Non-pigmented ciliary epithelial cell (primary cell): ENCODE measurements around the gene FSTL4.
"Not testable (repeated sequence)": the region's sequence is repeated elsewhere in the genome, so short reads cannot be mapped to it uniquely, and the experiment has no call there.

ENCODE experiments used
- DNase-seq: peaks from one replicate; pipeline ENCODE4 v3.0.0-alpha.2; 2010; ENCODE audit warnings: low read depth

FSTL4 gene

GRCh38 chr5:133456933-133457402 lies 155.4 kb downstream of the FSTL4 start:
- DNase-seq, result no peak

DNA sequence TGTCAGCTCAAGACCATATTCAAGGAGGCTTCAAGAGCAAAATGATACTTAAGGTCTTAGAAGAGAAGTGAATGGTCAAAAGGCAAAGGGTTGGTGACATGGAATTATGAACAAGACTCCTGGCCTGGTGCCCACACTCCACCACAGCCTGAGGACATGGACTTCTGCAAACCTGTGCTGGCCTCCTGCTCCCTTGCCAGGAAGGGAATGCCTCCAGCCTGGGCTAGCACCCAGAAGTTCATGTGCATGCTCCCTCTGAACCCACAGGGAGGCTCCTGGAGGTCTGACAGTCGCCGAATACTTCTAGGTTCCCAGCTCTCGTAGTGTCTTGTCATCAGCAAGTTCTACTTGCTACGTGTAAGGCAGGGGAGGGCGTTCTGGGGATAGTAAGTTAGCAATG lies 156.7 kb downstream of the FSTL4 start:
- no peak for DNase-seq

- DNase-seq, result no peak
These were observed 157.9 kb downstream of the FSTL4 start for GRCh38 chr5:133454442-133454841.

- DNase-seq, result no peak
These were observed 158.5 kb downstream of the FSTL4 start for GRCh38 chr5:133453831-133454230.

DNA sequence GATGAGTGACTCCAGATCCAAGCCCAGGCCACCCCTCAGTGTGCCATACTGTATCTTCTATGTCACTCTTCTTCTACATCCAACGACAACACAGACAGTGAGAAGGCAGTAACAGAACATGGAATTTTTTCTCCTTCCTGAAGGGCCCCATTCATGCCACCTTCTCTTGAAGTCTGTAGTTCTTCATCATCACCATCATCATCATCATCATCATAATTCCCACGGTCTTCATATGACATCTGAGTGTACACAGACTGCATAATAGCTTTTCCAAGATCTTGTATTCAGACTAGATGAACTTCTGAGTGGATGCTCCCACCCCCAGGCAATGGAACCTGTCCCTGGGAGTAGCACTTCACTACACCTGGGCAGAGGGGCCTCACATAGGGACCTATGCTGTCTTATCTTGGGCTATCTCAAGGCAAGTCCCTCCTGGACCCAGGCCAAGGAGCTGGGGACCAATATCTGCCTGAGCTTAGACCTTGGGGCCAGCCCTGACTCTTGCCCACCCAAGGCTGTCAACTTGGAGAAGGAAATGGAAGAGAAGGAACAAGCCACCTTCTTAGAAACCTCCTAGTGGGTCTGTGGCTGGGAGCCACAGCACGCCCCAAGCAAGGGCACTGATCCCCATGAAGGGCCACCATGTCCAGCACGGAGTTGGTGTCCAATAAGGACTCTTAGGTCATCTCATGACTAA lies 159.1 kb downstream of the FSTL4 start:
- DNase-seq, result no peak

GRCh38 chr5:133451926-133452325 lies 160.4 kb downstream of the FSTL4 start:
- no peak for DNase-seq

GRCh38 chr5:133450286-133450685 lies 162.1 kb downstream of the FSTL4 start:
- DNase-seq, result no peak

GRCh38 chr5:133449181-133449580 lies 163.2 kb downstream of the FSTL4 start:
- no peak for DNase-seq

DNA sequence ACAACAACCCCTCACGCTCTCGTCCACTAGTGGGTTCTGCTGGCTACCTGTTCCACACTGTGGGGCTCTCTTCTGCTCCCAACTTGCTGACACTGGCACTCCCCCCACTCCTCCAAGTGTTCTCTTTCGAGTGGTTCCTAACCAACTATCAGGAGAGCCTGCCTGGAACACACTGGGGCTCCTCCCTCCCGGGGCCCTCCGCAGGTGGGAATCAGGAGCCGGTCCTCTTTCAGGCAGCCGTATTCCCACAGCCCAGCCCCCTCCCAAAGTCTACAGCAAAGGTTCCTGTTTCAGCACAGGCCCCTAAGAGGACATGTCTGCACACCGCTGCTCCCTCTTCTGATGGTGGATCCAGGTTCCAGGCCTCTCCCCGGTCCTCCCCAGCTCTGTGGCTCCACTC lies 165.9 kb downstream of the FSTL4 start:
- DNase-seq, result no peak

DNA sequence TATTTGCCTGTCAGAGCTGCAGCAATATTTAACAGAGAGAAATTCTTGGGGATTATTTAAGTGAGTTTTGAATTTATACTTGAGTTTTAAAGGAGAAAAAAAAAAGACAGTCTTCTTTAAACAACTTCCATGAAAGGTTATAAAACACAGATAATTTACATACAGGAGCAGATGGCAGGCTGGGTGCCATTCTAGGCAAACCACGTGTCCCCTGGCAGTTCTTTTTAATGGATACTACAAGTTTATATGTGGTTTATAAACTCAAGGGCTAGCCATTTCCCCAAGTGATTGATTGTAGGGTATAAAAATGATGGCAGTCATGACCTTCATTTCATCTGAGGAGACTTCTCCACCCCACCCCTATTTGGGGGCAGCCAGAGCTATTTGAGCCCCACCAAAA lies 166.6 kb downstream of the FSTL4 start:
- no peak for DNase-seq

- DNase-seq, result not testable (repeated sequence)
These were observed 167.1 kb downstream of the FSTL4 start for GRCh38 chr5:133445204-133445603.

DNA sequence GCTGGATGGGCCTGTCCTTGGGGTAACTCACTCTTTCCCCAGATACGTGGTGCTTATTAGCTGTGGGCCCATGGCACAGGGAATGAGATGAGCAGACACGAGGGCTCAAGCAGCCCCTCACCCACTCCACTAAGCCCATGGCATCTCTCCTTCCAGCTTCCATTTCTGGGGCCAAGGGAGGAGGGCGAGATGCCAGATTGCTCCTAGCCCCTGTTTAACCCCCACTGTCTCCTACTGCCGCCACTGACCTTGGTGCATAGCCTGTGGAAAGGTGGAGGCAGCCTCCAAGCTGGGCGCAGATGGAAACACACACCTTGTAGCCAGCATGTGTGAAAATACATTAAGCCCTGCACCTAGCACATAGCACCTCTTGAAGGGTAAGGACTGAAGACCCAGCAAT lies 167.6 kb downstream of the FSTL4 start:
- no peak for DNase-seq

- no peak for DNase-seq
These were observed 171.1 kb downstream of the FSTL4 start for GRCh38 chr5:133441166-133441815.

DNA sequence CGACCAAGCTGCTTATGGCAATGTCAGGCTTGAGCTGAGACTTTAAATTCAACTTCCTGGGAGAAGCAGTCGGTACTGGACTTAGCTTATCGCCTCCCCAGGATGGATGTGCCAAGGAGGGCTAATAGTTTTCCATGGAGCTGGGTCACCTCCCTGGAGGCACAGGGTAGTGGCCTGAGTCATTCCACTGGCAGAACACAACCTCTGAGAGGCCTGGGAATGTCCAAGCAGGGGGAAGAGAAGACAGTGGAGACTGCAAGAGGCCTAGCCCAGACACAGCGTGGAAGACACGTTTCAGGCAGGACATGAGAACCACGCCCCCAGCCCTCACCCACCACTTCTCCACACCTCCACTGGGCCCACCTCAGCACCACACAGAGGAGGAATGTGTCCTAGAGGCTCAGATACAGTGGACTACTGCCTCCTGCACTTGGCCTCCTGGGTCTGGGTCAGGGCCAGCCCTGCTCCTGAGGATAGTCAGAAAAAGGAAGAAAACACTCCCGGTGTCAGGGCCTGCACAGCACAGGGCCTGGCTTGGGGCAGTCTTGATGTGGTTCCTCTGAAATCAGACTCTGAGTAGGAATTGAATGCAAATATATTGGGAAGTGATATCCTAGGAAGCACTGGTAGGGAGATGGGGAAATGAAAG lies 171.8 kb downstream of the FSTL4 start:
- no peak for DNase-seq

DNA sequence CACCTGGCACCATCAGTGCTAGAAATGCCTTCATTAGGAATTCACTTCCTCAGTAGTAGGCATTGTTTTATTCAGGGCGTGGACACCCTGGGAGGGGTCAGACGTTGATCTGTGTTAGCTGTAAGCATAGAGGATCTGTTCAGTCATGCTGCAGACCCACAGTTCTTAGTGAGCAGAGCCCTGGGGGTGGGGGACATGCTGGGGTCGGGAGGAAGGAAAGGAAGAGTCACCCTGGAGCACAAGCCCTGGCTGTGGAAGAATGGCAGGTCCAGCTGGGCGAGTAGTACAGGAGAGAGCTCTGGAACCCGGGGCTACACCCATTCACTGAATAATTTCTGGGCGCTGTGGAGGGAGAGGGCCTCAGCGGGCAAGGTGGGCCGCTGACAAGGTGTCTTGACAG lies 172.5 kb downstream of the FSTL4 start:
- no peak for DNase-seq

DNA sequence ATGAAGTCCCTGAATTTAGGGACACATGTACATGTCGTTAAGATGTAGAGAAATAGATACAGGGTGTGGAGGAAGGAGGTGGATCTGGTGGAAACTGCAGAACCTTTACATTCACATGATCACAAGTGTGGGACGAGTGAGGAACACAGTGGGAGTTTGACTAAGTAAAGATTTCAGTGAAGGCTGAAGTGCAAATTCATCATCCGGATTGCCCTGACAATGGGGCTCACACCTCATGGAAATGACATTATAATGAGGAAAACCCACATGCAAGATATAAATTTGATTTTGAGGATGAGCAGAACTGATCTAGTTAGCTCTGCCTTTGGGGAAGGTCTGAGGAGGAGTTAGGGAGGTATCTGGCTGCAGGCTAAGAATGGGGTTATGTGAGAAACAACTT lies 173.9 kb downstream of the FSTL4 start:
- no peak for DNase-seq

DNA sequence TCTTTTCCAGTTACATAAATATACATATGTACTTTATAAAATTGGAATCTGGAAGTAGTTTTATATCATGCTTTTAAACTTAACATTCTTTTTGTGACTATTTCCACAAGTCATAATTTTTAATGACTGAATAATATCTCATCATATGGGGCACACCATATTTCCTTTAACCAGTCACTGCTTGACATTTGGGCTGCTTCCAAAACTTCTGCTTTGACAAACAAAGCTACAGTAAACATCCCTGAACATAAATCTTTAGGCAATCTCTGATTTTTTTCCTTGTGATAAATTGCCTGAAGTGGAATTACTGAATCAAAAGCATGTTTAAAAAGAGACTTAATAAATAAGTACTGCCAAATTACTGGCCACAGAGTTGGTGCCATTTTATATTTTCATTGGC lies 178.0 kb downstream of the FSTL4 start:
- no peak for DNase-seq

DNA sequence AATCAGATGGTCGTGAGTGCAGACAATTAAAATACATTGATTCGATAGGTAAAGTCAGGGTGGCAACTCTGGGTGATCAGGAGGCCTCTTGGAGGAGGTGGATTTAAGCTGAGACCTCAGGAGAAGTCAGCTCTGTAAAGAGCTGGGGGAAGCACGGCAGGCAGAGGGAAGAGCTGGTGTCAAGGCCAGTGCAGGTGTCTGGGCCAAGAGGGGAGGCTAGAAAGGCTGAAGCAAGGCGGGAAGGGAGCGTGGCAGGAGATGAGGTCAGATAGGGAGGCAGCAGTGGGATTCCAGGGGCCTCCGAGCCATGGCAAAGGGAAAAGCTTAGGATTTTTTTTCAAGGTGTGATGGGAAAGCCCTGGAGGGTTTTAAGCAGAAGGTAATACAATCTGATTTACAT lies 178.7 kb downstream of the FSTL4 start:
- no peak for DNase-seq

DNA sequence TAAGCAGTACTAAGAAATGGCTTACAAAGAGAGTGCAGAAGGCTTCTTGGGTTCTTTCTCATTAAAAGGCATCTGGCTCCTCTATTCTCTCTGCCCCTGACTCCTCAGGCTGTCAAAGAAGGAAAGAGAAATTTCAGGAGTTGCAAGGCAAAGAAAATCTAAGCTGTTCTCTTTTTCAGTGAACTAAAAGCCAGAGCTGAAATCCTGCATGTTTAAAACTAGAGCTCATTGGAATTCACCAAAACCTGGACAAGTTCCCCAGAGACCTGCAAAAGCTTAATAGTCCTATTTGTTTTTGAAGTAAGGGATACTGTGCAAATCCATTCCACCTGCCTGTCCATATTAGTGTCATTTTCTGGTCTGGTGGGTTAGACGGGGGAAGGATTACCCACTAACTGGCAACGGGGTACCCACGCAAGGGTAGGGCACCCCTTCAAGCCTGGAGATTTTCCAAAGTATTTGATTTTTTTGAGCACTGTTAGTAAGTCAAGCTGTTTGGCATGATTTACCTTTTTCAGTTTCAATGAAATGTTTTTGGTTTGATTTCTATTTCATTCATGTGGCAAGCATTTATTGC lies 179.3 kb downstream of the FSTL4 start:
- no peak for DNase-seq

DNA sequence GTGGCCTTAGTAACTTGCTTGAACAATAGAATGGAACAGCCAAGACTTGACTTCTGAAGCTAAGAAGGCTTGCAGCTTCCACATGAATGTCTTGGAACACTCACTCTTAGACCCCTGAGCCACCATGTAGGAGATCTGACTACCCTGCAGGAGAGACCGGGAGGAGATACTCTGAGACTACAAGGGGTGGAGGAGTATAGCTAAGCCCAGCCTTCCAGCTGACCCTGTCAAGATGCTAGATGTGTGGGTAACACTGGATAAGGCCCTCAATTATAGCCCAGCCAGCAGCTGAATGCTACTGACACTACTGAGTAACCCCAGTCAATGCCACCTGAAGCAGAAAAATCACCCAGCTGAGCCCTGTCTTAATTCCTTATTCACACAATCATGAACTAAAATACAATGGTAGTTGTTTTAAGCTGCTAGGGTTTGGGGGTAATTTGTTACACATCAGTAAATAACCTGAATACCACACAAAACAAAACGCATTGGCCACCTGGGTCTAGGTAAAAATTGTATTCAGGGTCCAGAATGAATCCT lies 180.9 kb downstream of the FSTL4 start:
- DNase-seq, result no peak

DNA sequence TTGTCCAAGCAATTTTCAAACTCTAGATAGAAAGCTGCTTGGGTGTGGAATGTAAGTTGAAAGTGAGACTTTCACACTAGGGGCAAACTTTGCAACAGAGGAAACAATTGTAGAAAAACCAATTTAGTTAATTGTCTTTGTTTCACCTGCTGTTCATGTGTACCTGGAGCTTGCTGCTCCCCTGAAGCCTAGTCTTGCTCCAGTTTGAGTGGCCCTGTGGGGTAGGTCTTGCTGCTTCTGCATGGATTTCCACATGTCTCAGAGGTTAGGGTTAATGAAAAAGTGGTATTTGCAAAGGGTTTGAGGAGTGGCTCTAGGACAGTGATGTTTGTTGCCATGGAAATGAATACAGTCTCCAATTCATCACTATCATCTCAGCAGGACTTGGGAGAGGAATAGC lies 182.2 kb downstream of the FSTL4 start:
- DNase-seq, result no peak

- no peak for DNase-seq
These were observed 183.3 kb downstream of the FSTL4 start for GRCh38 chr5:133429046-133429445.
